OCI-LY1 (cell line): ENCODE results near the gene ACSM3.

Experiments
- H2AFZ ChIP-seq: fragments of 200-600 bp; sonication (generic), shearing (Covaris generic); 2 replicates; pipeline ENCODE4 v1.6.0; 2014; ENCODE audit warnings: antibody characterized with exemption, mild to moderate bottlenecking, low read length
- H3F3A ChIP-seq: fragments of 200-600 bp; sonication (generic), shearing (Covaris generic); 2 replicates; pipeline ENCODE4 v1.6.0; 2014; ENCODE audit warnings: mild to moderate bottlenecking, antibody characterized with exemption, low read length, moderate library complexity; ENCODE audit not compliant: insufficient read depth
- H3K27ac ChIP-seq: fragments of 200-600 bp; sonication (generic); 2 replicates; pipeline ENCODE4 v1.5.1; 2014; ENCODE audit warnings: low read length, mixed run types, mild to moderate bottlenecking, low read depth; ENCODE audit not compliant: poor library complexity, severe bottlenecking
- H3K27me3 ChIP-seq: fragments of 200-600 bp; sonication (generic); 2 replicates; pipeline ENCODE4 v1.6.0; 2014; ENCODE audit warnings: antibody characterized with exemption, mild to moderate bottlenecking, low read length, moderate library complexity; ENCODE audit not compliant: insufficient read depth
- H3K36me3 ChIP-seq: fragments of 200-600 bp; sonication (generic); 2 replicates; pipeline ENCODE4 v1.6.1; 2014; ENCODE audit warnings: mild to moderate bottlenecking, antibody characterized with exemption, low read length, moderate library complexity, mixed read lengths; ENCODE audit not compliant: insufficient read depth
- H3K4me1 ChIP-seq: fragments of 200-600 bp; sonication (generic); 2 replicates; pipeline ENCODE4 v1.5.1; 2014; ENCODE audit warnings: mild to moderate bottlenecking, low read length, moderate library complexity; ENCODE audit not compliant: insufficient read depth, severe bottlenecking
- H3K4me2 ChIP-seq: fragments of 200-600 bp; sonication (generic), shearing (Covaris generic); 2 replicates; pipeline ENCODE4 v1.6.1; 2014; ENCODE audit warnings: low read length
- H3K4me3 ChIP-seq: fragments of 200-600 bp; sonication (generic); 2 replicates; pipeline ENCODE4 v1.5.1; 2014; ENCODE audit warnings: low read length, low read depth, mild to moderate bottlenecking, mixed read lengths; ENCODE audit not compliant: poor library complexity, severe bottlenecking
- H3K79me2 ChIP-seq: fragments of 200-600 bp; shearing (Covaris generic); 2 replicates; pipeline ENCODE4 v1.6.1; 2016; ENCODE audit warnings: mixed run types, low read length, mixed read lengths; ENCODE audit not compliant: insufficient read depth
- H3K9ac ChIP-seq: fragments of 200-600 bp; sonication (generic), shearing (Covaris generic); 2 replicates; pipeline ENCODE4 v1.6.1; 2014; ENCODE audit warnings: mild to moderate bottlenecking, low read length, mixed read lengths
- H3K9me2 ChIP-seq: fragments of 200-600 bp; sonication (generic), shearing (Covaris generic); 2 replicates; pipeline ENCODE4 v1.6.1; 2014; ENCODE audit warnings: low read depth, mild to moderate bottlenecking, low read length, mixed read lengths
- H3K9me3 ChIP-seq: fragments of 200-600 bp; shearing (Covaris generic); 2 replicates; pipeline ENCODE4 v1.6.1; 2014; ENCODE audit warnings: low read length, mixed read lengths
- H4K20me1 ChIP-seq: fragments of 200-600 bp; sonication (generic), shearing (Covaris generic); 2 replicates; pipeline ENCODE4 v1.6.0; 2016; ENCODE audit warnings: mild to moderate bottlenecking, low read length; ENCODE audit not compliant: insufficient read depth
- CTCF ChIP-seq: fragments of 200-600 bp; sonication (generic), shearing (Covaris generic); IDR thresholded peaks from 2 replicates; pipeline ENCODE4 v1.5.1; 2017; ENCODE audit warnings: mild to moderate bottlenecking, antibody characterized with exemption, low read length, moderate library complexity, mixed read lengths
- EZH2 ChIP-seq: fragments of 200-600 bp; sonication (generic), shearing (Covaris generic); IDR thresholded peaks from 2 replicates; pipeline ENCODE4 v1.8.0; 2017; ENCODE audit warnings: borderline replicate concordance, mixed run types, mild to moderate bottlenecking, antibody characterized with exemption, low read length, moderate library complexity, mixed read lengths

ACSM3 gene

GRCh38 chr16:20829536-20829935 is 65.7 kb downstream of the ACSM3 start:
- TF ChIP-seq CTCF, result no peak
- no peak for TF ChIP-seq EZH2
- Histone ChIP-seq H3K9me3 (no peaks in the 10 kb centered on the region), H3K9ac (no peak overlapping the region), H3K27me3 (no peaks in the 10 kb centered on the region), H3K4me3 (no peak overlapping the region), H3K9me2 (no peaks in the 10 kb centered on the region), H2AFZ (no peak overlapping the region), H3K4me1 (no peaks in the 10 kb centered on the region), H3K36me3 (peaks cover 51% of the 10 kb centered on the region), H3F3A (no peaks in the 10 kb centered on the region), H3K4me2 (no peak overlapping the region), H4K20me1 (no peaks in the 10 kb centered on the region), H3K79me2 (no peaks in the 10 kb centered on the region), H3K27ac (no peak overlapping the region)

- no peaks in the 10 kb centered on the region for H3K79me2 ChIP-seq
- no peak overlapping the region for H3K4me3 ChIP-seq
- H3F3A ChIP-seq, result no peaks in the 10 kb centered on the region
- TF ChIP-seq CTCF (no peak), EZH2 (no peak)
- H3K27me3 ChIP-seq, result no peaks in the 10 kb centered on the region
- H3K4me1 ChIP-seq, result no peaks in the 10 kb centered on the region
- H3K4me2 ChIP-seq, result no peak overlapping the region
- H2AFZ ChIP-seq, result no peak overlapping the region
- peaks cover 55% of the 10 kb centered on the region for H3K36me3 ChIP-seq
- H3K27ac ChIP-seq, result no peak overlapping the region
- H4K20me1 ChIP-seq, result no peaks in the 10 kb centered on the region
- no peaks in the 10 kb centered on the region for H3K9me3 ChIP-seq
- no peak overlapping the region for H3K9ac ChIP-seq
- no peaks in the 10 kb centered on the region for H3K9me2 ChIP-seq
Observed at GRCh38 chr16:20830372-20830771, 66.6 kb downstream of the ACSM3 start.

GRCh38 chr16:20833086-20833485 is 69.3 kb downstream of the ACSM3 start:
- Histone ChIP-seq H3K9me3 (no peaks in the 10 kb centered on the region), H3K9me2 (no peaks in the 10 kb centered on the region), H2AFZ (no peak overlapping the region), H4K20me1 (no peaks in the 10 kb centered on the region), H3K4me2 (no peak overlapping the region), H3K9ac (no peak overlapping the region), H3F3A (no peaks in the 10 kb centered on the region), H3K36me3 (peaks cover 55% of the 10 kb centered on the region), H3K79me2 (no peaks in the 10 kb centered on the region), H3K4me3 (no peak overlapping the region), H3K27me3 (no peaks in the 10 kb centered on the region), H3K27ac (no peak overlapping the region), H3K4me1 (peaks cover 5% of the 10 kb centered on the region)
- TF ChIP-seq EZH2, result no peak
- no peak for TF ChIP-seq CTCF
